ENCODE measurements around the gene NUP107.

GRCh38 chr12:68755536-68756243, 68.9 kb downstream of the NUP107 start:
- TF ChIP-seq CTCF (IDR thresholded peaks at IDR 0.05): no peak
- TF ChIP-seq EP300 (IDR thresholded peaks at IDR 0.05): no peak
